CD4-positive, alpha-beta T cell (primary cell): ENCODE measurements around the gene SPRR1A. TPM values are rescaled to one million over a fixed set of nuclear protein-coding genes. Genes with fewer than 3 reads are reported as not detected.

Source experiments
- ATAC-seq: fragments of 200-7000 bp; cut with Tn5 transposase; one replicate; pipeline ENCODE4 v1.10.0; 2022; ENCODE audit warnings: mild to moderate bottlenecking; ENCODE audit not compliant: poor library complexity
- CTCF ChIA-PET: fragments of 350-600 bp; sonication (Branson Sonifier 250); formaldehyde crosslinking; loops from one replicate; lab custom pipeline; 2021; ENCODE audit warnings: antibody characterized with exemption, inconsistent platforms; lab: Charles Lee
- POLR2A ChIA-PET: fragments of 350-600 bp; sonication (Branson Sonifier 250); formaldehyde crosslinking; loops from one replicate; lab custom pipeline; 2021; ENCODE audit warnings: antibody characterized with exemption, inconsistent platforms; lab: Charles Lee
- DNase-seq, 14 experiments: peaks; one replicate each; pipeline ENCODE4 v3.0.0-alpha.2; 2013 to 2020; ENCODE audit warnings: mixed read lengths in 2 of 14
- H3K27ac ChIP-seq, 2 donors: one replicate each; pipeline versions ENCODE4 v1.5.1 to v1.7.0; 2013; ENCODE audit warnings: low read length in 2 of 2, low read depth in 1 of 2, mild to moderate bottlenecking in 1 of 2
- H3K27me3 ChIP-seq, 2 experiments: 1 replicate in 1 of 2; 2 replicates in 1 of 2; pipeline versions ENCODE4 v1.6.1 to v1.7.0; 2013; ENCODE audit warnings: low read length in 2 of 2, control low read depth in 1 of 2, mild to moderate bottlenecking in 1 of 2, moderate library complexity in 1 of 2; ENCODE audit not compliant: insufficient read depth in 2 of 2, control insufficient read depth in 1 of 2
- H3K36me3 ChIP-seq: one replicate; pipeline ENCODE4 v1.6.1; 2013; ENCODE audit warnings: low read length, control low read depth; ENCODE audit not compliant: insufficient read depth
- H3K4me1 ChIP-seq: one replicate; pipeline ENCODE4 v1.6.1; 2013; ENCODE audit warnings: low read length, control low read depth; ENCODE audit not compliant: insufficient read depth
- H3K4me3 ChIP-seq: one replicate; pipeline ENCODE4 v1.5.1; 2013; ENCODE audit warnings: mild to moderate bottlenecking, low read length, moderate library complexity
- H3K9me3 ChIP-seq, 2 experiments: 1 replicate in 1 of 2; 2 replicates in 1 of 2; pipeline versions ENCODE4 v1.6.1 to v1.7.0; 2013; ENCODE audit warnings: low read length in 2 of 2, mild to moderate bottlenecking in 2 of 2, control low read depth in 1 of 2, moderate library complexity in 1 of 2; ENCODE audit not compliant: control insufficient read depth in 1 of 2, insufficient read depth in 1 of 2
- H3K27ac Mint-ChIP-seq: one replicate; pipeline ENCODE4 v1.8.0; 2020; ENCODE audit warnings: mixed read lengths
- H3K27me3 Mint-ChIP-seq: one replicate; pipeline ENCODE4 v1.8.0; 2021; ENCODE audit warnings: mixed read lengths
- H3K36me3 Mint-ChIP-seq: one replicate; pipeline ENCODE4 v1.8.0; 2021; ENCODE audit warnings: low read depth, mixed read lengths
- H3K4me1 Mint-ChIP-seq: one replicate; pipeline ENCODE4 v1.8.0; 2021; ENCODE audit warnings: low read depth, mixed read lengths
- H3K4me3 Mint-ChIP-seq: one replicate; pipeline ENCODE4 v1.8.0; 2020; ENCODE audit warnings: mild to moderate bottlenecking, mixed read lengths
- H3K9me3 Mint-ChIP-seq: one replicate; pipeline ENCODE4 v1.8.0; 2020; ENCODE audit warnings: mixed read lengths
- intact Hi-C, 2 experiments: fragments of 100-400 bp; cut with DNase I in 1 of 2; cut with micrococcal nuclease in 1 of 2; formaldehyde crosslinking; loops; one replicate each; pipeline versions ENCODE4 v1.15.1 to v1.9.0; 2023 to 2025; cut with DNase I, micrococcal nuclease
- polyA plus RNA-seq, 2 donors: library from polyadenylated mRNA; unstranded; fragments of 120-200 nt; gene quantifications; one replicate each; pipeline ENCODE4 v1.2.1, GENCODE V29; 2013
- total RNA-seq, 174 experiments: library from RNA in 2 of 174; stranded (reverse) in 2 of 174; gene quantifications; one replicate each; pipeline ENCODE4 v1.2.3 and lab custom pipeline; 2021 to 2026
- TF ChIP-seq, protein P1 (sequence below): fragments of 200-600 bp; IDR thresholded peaks from one replicate; pipeline ENCODE4 v1.8.0; 2022; ENCODE audit warnings: antibody characterized with exemption, mild to moderate bottlenecking

Gene SPRR1A
- not detected for total RNA-seq
- polyA plus RNA-seq (2013, experiment 1 of 2) = not detected
- polyA plus RNA-seq (2013, experiment 2 of 2) = not detected
- total RNA-seq (lab: John Stamatoyannopoulos, UW) = 0 to 0.20 (median 0) reads per million in 172 experiments

- no peaks in the 10 kb centered on the region for H3K9me3 Mint-ChIP-seq
Observed at GRCh38 chr1:152983743-152984142, at the start of gene SPRR1A. Gene SPRR1A, plus strand, starts transcription at chr1:152984081. Its CDS starts 1,150 bp downstream, at chr1:152985231.

DNA sequence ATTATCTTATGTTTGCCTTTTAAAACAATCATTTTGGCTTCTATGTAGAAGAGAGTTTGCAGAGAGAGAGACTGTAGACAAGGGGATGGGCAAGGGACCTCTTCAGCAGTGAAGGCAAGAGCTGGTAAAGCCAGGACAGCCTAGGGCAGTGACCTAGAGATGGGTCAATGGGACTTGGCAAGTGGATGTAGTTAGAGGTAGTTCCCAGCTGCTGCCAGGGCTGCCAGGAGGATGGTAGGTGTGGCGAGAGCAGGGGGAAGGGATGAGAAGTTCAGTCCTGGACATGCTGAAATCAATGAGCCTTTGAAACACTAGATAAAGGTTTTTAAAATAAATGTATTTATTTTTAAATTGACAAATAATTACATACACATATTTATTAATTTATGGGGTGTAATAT, 43.3 kb upstream of the SPRR1A start:
- Histone ChIP-seq H3K36me3 (no peaks in the 10 kb centered on the region), H3K4me3 (no peak overlapping the region), H3K27me3 (peaks cover 0 to 5% of the 10 kb centered on the region in 2 experiments), H3K9me3 (no peaks in the 10 kb centered on the region), H3K27ac (no peak overlapping the region), H3K4me1 (no peaks in the 10 kb centered on the region)
- ChIA-PET POLR2A (no interaction called here), CTCF (no interaction called here)
- Mint-ChIP-seq H3K27ac (no peak overlapping the region), H3K4me1 (no peaks in the 10 kb centered on the region), H3K9me3 (no peaks in the 10 kb centered on the region), H3K4me3 (no peak overlapping the region), H3K27me3 (peaks cover 30% of the 10 kb centered on the region), H3K36me3 (no peaks in the 10 kb centered on the region)
- TF ChIP-seq, protein P1, sequence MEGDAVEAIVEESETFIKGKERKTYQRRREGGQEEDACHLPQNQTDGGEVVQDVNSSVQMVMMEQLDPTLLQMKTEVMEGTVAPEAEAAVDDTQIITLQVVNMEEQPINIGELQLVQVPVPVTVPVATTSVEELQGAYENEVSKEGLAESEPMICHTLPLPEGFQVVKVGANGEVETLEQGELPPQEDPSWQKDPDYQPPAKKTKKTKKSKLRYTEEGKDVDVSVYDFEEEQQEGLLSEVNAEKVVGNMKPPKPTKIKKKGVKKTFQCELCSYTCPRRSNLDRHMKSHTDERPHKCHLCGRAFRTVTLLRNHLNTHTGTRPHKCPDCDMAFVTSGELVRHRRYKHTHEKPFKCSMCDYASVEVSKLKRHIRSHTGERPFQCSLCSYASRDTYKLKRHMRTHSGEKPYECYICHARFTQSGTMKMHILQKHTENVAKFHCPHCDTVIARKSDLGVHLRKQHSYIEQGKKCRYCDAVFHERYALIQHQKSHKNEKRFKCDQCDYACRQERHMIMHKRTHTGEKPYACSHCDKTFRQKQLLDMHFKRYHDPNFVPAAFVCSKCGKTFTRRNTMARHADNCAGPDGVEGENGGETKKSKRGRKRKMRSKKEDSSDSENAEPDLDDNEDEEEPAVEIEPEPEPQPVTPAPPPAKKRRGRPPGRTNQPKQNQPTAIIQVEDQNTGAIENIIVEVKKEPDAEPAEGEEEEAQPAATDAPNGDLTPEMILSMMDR = no peak
- ATAC-seq (no peak), DNase-seq (no peak)
- intact Hi-C loops = no loop called here

More at GRCh38 chr1:152983743-152984142, at the start of gene SPRR1A:
- H3K4me3 Mint-ChIP-seq = no peak within 1 kb of the TSS
- ATAC-seq (no peak), DNase-seq (no peak)
- Histone ChIP-seq H3K27me3 (peaks cover 3 to 37% of the 10 kb centered on the region in 2 experiments), H3K4me3 (no peak within 1 kb of the TSS), H3K4me1 (no peaks in the 10 kb centered on the region), H3K36me3 (no peaks in the 10 kb centered on the region), H3K27ac (no peak within 1 kb of the TSS), H3K9me3 (peaks cover 0 to 5% of the 10 kb centered on the region in 2 experiments)
- TF ChIP-seq, protein P1 = no peak
- no peak within 1 kb of the TSS for H3K27ac Mint-ChIP-seq
- H3K36me3 Mint-ChIP-seq = no peaks in the 10 kb centered on the region
- H3K27me3 Mint-ChIP-seq = peaks cover 78% of the 10 kb centered on the region
- ChIA-PET POLR2A (no interaction called here), CTCF (no interaction called here)
- intact Hi-C loops = no loop called here
- H3K4me1 Mint-ChIP-seq = no peaks in the 10 kb centered on the region

DNA sequence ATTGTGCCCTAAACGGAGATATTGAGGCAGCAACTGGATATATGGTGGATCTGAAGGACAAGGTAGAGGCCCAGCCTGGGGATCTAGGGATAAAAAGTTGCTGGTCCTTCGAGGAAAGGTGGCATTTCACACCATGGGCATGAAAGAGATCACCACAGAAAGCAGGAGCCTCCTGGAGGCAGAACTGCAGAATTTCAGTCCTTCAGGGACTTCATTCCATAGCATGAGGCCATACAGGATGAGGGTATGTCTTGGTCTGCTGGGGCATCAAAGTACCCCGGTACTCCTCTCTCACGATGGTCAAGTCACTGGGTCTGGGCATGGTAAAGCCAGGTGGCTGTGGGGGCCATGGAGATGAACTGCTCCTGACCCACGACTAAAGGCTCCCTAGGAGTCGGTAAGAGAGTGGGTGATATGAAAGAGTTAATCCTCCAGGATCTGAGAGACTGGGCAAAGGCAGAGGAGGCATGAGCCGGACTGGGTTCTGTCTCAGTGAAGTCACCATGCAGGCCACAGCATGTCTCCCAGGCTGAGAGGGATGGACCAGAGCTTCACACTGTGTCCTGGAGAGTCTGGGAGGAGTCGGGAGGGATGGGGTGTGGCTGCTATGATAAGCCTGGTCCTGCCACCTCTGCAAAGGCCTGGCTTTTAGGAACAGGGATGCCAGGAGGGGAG, 42.7 kb upstream of the SPRR1A start:
- Histone ChIP-seq H3K27me3 (peaks cover 2 to 3% of the 10 kb centered on the region in 2 experiments), H3K4me1 (no peaks in the 10 kb centered on the region), H3K36me3 (no peaks in the 10 kb centered on the region), H3K27ac (no peak overlapping the region), H3K4me3 (no peak overlapping the region), H3K9me3 (no peaks in the 10 kb centered on the region)
- peaks cover 24% of the 10 kb centered on the region for H3K27me3 Mint-ChIP-seq
- no peaks in the 10 kb centered on the region for H3K9me3 Mint-ChIP-seq
- no peaks in the 10 kb centered on the region for H3K36me3 Mint-ChIP-seq
- POLR2A ChIA-PET = no interaction called here
- DNase-seq (no peak), ATAC-seq (no peak)
- no peak overlapping the region for H3K27ac Mint-ChIP-seq
- H3K4me1 Mint-ChIP-seq = no peaks in the 10 kb centered on the region
- CTCF ChIA-PET = no interaction called here
- intact Hi-C loops = no loop called here
- TF ChIP-seq, protein P1 = no peak
- H3K4me3 Mint-ChIP-seq = no peak overlapping the region
